ENCODE data around the gene SP140L.

- TF ChIP-seq CTCF (IDR thresholded peaks at IDR 0.05; ENCODE audit: low read depth, low read length) (no peak), EZH2phosphoT487 (IDR thresholded peaks at IDR 0.05; ENCODE audit: low read depth) (no peak)
Measured at GRCh38 chr2:230295192-230295591, 31.8 kb upstream of the SP140L start.

Data from OCI-LY3 (cell line).